Ishikawa (cell line): ENCODE measurements around the gene GNB1L.

Experiments used
- CREB1 ChIP-seq: IDR thresholded peaks from 2 replicates; pipeline ENCODE4 v1.6.1; 2012; ENCODE audit warnings: low read depth
- TAF1 ChIP-seq: IDR thresholded peaks from 2 replicates; pipeline ENCODE4 v1.6.1; 2012; ENCODE audit warnings: low read depth, mild to moderate bottlenecking

- TF ChIP-seq TAF1 (no peak), CREB1 (no peak)
These were observed 49.6 kb upstream of the GNB1L start for GRCh38 chr22:19904174-19904856.
